Dermis microvascular lymphatic vessel endothelial cell (primary cell): ENCODE measurements around the gene ISLR. TPM values are rescaled to one million over a fixed set of nuclear protein-coding genes. Genes with fewer than 3 reads are reported as not detected.
A peak's percentile ranks its signal among the peaks of the same experiment; 100 is the strongest.

Source experiments
- DNase-seq, 2 donors: peaks; one replicate each; pipeline versions ENCODE4 v3.0.0 to v3.0.0-alpha.2; 2010; ENCODE audit warnings: low read depth in 2 of 2
- total RNA-seq: library from RNA; depleted of rRNA; stranded (reverse); fragments of >200 nt; gene quantifications from 2 replicates; pipeline ENCODE4 v1.2.1, GENCODE V29; 2014

ISLR gene, protein sequence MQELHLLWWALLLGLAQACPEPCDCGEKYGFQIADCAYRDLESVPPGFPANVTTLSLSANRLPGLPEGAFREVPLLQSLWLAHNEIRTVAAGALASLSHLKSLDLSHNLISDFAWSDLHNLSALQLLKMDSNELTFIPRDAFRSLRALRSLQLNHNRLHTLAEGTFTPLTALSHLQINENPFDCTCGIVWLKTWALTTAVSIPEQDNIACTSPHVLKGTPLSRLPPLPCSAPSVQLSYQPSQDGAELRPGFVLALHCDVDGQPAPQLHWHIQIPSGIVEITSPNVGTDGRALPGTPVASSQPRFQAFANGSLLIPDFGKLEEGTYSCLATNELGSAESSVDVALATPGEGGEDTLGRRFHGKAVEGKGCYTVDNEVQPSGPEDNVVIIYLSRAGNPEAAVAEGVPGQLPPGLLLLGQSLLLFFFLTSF
- 0.13 TPM in 1 of 2 replicates, not detected in the other for total RNA-seq

DNA sequence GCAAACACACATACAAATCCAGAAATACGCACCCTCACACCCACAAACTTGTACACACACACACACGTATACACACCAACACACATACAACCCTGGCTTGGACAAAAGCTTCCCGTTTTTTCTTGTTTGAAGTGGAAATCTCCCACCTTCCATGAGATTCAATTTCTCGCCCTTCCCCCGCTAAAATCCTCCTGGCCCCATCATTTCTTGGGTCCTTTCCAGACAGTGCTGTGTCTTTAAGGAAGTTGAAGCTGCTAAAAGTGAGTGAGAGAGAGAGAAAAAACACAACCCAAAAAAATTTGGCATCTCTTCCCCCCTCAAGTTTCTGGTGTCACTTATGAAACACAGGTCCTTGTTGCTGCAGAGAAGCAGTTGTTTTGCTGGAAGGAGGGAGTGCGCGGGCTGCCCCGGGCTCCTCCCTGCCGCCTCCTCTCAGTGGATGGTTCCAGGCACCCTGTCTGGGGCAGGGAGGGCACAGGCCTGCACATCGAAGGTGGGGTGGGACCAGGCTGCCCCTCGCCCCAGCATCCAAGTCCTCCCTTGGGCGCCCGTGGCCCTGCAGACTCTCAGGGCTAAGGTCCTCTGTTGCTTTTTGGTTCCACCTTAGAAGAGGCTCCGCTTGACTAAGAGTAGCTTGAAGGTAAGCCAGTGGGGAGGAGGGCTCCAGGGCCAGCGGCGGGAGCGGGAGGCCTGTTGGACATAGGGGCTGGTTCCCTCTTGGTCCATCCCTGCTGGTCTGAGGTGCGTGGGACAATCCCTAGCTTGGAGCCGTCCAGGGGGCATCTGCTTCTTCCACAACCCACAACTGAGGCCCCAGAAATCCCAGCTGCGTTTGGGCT is at the start of gene ISLR:
TSS of gene ISLR (plus strand) at position 331 of the 839 bp plus-strand sequence. CDS start 1,149 bp downstream, outside the sequence.
- DNase-seq = no peak

DNA sequence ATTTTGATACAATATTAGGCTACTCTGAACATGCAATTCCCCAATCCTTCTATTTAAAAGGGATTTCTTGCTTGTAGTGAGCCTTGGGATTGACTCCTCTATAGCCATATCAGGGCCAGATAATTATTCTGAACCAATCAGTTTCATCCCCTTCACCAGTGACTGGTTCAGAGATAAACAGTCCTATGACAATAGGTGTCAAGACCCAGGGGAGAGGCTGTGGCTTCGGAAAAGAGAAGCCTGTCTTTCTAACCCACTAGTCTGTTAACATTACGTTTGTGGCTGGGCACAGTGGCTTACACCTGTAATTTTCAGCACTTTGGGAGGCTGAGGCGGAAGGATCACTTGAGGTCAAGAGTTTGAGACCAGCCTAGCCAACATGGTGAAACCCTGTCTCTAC is 49.3 kb upstream of the ISLR start:
- DNase-seq = no peak

DNA sequence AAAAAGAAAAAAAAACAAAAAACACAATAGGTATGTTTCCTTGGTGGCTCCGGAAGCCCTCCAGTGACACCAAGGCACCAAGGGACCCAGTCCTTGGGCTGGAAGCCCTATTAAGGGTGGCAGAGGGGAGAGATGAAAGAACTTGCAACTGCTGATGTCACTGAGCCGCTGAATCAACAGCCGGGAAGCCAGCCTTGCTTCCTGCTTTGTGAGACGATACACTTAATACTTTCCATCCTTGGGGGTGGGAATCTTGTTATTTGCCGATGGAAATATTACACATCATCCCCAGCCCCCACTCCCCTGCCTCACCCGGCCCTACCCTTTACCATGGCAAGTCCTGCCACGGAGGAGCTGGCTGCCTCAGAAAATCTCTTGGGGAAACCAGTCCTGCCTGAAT is 48.8 kb upstream of the ISLR start:
- DNase-seq = no peak

DNA sequence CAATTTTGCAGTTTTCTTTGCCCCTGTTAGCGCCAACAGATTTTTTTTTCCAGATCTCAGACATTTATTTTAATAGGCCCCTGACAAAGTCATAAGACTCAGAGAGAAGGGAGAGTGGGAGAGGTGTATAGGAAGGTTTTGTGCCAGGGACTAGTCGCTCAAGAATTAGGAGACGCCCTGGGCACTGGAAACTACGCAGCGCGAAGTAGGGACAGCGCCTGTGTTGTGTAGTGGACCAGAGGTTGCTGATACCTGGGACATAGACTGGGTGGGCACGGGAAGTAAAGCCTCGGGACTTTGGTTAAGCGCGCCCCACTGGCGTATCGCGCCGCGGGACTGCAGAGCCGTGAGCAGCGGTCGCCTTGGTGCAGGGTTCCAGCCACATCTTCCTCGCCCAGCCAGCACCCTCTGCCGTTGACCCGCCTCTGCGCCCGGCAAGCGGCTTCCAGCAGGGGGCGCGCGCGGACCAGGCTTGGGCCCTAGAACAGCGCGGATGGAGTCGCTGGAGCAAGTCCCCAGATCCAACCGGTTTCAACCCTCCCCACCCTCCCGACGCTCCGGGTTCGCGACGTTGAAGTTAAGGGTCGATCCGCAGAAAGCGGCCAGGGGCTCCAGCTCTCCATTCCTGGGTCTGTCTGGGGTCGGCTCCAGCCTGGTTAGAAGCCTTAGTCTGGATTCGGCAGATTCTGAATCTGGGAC is 46.1 kb upstream of the ISLR start:
- DNase-seq = peak; percentile 58 to 84

DNA sequence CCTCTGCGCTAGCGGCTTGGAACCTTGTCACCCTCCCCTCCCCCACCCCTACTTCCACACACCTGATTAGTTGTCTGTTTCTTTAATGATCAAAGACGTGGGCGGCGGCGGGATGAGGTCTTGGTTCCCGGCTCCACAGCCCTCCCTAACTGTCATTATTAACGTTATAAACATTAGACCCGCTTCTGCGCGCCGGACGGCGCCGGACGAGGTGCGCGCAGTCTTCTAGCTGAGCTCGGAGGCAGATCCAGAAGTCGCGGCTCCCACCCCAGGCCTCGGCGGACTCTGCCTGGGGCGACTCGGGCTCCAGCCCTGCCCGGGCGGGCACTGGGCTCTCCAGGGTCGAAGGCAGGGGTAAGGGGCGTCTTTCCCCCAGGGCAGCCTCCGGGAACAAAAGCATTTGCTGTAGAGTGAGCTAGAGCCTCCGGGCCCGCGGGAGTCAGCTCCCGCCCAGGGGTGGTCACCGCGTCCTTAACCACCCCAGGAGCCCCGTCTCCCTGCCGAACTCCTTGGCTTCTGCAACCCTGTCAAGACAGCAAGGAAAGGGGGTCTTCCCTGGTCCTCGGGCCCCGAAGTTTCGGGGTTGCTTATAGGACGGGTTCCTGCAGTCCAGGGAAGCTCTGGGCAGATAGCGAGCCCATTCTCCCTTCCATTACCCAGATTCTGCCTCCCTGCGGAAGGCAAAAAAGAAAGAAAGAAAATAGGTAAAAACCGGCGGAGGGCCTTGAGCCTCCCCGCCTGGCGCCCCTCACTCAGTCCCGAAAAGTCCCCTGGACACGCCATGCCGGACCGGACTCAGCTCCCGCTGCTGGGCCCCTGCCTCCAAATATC is 45.3 kb upstream of the ISLR start:
- peak in 1 of 2 donors; percentile 23 for DNase-seq

DNA sequence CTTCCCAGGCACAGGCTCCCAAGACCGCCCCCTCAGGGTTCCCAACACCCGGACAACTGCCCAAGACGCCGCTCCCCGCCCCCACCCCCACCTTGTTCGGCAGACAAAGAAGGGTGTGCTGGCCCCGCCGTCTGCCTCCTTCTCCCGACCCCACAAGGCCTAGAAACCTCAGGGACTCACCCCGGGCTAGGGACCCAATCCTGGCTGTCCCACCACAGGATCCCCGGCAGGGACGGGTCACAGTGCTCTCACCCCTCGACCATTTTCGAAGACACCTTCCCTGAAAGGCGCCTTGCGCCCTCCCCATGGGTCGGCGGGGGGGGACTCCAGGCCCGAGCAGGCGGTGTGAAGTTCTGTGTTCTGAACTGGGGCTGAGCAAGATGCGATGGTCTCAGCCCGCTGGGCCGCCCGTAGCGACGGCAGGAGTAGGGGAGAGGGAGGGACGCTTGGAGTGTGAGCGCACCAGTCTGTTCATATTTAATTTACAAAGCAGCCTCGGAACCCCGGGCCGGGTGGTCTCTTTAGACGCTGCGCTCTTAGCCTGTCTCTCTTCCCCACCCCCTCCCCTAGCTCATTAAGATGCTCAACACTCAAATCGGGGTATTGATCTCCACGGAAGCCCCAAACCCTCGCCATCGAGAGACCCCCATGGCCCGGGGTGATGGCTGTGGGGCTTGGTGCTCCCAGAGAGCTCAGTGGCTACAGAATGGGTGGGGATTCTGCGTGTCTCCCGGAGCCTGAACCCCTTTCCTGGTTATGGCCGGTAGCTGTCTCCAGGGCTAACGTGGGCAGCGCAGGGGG is 44.5 kb upstream of the ISLR start:
- no peak for DNase-seq

DNA sequence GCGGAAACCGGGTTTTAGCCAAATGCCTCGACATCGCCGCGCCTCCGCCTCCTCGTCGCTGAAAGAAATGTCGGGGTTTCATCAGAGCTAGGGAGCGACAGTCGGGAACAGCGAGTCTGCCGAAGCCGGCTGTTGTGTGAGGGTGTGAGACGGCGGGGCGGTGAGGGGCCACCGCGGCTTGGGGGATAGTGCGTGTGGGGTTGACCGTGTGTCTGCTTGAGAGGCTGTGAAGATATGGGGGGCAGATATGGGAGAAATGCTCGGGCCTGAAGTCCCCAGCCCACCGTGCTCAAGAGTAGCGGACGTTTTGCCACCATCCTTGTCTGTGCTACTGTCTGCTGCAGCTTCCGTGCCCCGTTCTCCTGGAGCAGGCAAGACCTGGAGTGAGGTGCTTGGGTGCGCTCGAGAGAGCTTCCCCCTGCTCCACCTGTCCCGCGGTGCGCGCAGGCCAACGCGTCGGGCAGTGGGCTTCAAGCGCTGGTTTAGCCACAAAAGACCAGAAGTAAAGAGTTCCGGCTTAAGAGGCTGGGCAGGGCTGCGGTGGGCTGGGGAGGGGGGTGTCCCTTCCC is 43.8 kb upstream of the ISLR start:
- DNase-seq = no peak

DNA sequence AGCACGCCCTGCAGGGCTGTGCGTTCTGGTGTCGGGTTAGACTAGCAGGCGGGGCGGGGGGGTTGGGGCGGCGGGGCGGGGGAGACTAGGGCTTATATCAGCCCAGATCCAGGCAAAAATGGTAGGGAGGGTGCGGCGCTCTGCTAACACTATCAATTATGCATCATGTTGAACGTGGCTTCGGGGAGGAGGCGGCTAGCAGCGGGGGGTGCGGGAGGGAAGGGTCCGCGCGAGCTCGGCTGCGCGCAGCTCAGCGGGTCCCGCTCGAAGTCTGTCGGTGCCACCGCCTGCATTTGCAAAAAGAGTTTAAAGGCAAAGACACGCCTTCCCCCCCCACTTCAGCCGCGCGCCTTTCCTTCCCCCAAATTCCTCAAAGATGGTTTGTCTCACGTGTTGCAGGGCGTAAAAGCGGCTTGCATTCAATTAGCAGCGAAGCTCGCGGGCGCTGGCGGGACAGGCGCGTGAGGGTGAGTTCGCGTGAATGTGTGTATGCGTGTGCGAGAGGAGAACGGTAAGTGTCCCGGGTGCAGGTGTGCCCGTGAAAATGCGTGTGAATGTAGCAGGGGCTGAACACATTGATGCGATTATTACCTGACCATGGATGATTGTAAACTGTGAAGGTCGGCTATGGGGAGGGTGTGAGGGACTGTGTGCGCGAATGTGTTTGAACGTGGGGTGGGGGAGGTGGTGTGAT is 43.2 kb upstream of the ISLR start, which contains the start of gene ISLR2:
TSS of gene ISLR2 (plus strand) at position 432 of the 694 bp plus-strand sequence. CDS start 2,169 bp downstream, outside the sequence.
- peak in 1 of 2 donors; percentile 21 for DNase-seq

DNA sequence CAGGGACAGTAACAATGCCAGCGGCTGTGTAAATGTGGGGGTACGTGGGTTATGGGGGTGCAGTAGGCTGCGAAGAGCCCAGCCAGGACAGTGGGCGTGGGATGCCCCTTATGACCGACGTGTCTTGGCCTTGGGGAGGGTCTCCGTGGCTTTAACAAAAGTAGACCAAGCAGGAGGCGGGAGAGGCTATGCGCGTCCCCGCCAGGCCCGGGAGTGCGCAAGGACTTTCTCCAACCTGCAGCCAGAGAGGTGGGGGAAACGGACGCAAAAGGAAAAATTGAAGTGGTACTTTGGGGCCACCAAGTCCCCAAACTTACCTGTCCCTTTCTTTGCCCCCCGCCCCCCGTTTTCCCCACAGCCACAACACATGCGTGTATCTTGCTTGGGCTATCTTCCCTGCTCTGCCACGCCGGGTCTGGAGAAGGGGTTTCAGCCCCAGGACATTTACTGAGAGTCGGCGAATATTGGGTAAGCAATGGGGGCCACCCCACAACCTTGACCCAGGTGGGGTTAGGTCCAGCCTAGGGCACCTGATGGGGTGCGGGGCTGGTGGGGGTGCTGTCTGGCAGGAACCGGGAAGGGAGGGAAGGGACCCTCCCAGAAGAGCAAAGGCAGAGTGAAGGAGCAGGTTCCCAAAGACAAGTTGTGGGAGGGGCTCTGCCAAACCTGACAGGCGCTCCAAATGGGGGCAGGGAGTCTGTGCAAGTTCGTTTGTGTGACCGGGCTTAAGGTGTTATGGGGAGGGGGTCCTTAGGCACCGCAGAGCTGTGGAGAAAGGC is 42.5 kb upstream of the ISLR start:
- no peak for DNase-seq

DNA sequence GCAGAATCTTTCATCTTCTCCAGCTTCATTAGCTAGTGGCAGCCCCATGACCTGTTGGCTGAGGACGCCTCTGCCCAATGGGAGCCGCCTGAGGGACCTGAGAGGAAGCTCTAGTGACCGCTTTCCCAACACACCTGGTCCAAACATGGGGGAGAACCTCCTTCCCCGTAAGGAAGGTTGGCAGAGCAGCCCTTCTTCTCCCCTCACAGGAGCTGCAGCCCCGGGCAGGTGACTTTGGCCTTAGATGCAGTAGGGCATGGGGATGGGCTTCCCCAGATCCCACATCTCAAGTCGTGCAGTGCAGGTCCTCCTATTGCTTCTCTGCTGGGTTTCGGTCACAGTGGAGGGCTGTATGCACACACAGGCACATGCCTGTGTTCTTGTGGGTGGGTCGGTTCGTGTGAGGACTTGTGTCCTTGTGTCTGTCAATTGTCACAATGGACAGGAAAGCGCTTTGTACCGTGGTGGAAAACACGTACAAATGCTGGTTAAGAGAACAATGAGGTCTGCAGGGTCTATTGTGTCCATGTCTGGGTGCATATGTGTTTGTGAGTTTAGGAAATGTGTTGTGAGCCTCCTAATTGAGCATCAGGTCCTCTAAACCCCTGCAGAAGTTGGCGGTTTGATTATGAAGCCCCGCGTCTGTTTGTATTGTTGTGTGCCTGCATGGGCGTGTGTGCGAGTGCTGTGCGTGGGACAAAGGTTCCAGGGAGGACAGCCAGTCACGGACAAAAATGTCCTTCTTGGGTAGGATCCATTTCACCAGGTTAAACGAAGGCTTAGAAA is 41.7 kb upstream of the ISLR start:
- no peak for DNase-seq

DNA sequence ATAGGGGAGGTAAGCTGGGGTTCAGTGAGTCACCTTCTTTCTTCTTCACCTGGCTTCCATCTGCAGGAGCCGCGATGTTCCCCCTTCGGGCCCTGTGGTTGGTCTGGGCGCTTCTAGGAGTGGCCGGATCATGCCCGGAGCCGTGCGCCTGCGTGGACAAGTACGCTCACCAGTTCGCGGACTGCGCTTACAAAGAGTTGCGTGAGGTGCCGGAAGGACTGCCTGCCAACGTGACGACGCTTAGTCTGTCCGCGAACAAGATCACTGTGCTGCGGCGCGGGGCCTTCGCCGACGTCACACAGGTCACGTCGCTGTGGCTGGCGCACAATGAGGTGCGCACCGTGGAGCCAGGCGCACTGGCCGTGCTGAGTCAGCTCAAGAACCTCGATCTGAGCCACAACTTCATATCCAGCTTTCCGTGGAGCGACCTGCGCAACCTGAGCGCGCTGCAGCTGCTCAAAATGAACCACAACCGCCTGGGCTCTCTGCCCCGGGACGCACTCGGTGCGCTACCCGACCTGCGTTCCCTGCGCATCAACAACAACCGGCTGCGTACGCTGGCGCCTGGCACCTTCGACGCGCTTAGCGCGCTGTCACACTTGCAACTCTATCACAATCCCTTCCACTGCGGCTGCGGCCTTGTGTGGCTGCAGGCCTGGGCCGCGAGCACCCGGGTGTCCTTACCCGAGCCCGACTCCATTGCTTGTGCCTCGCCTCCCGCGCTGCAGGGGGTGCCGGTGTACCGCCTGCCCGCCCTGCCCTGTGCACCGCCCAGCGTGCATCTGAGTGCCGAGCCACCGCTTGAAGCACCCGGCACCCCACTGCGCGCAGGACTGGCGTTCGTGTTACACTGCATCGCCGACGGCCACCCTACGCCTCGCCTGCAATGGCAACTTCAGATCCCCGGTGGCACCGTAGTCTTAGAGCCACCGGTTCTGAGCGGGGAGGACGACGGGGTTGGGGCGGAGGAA is 40.5 kb upstream of the ISLR start:
- no peak for DNase-seq

DNA sequence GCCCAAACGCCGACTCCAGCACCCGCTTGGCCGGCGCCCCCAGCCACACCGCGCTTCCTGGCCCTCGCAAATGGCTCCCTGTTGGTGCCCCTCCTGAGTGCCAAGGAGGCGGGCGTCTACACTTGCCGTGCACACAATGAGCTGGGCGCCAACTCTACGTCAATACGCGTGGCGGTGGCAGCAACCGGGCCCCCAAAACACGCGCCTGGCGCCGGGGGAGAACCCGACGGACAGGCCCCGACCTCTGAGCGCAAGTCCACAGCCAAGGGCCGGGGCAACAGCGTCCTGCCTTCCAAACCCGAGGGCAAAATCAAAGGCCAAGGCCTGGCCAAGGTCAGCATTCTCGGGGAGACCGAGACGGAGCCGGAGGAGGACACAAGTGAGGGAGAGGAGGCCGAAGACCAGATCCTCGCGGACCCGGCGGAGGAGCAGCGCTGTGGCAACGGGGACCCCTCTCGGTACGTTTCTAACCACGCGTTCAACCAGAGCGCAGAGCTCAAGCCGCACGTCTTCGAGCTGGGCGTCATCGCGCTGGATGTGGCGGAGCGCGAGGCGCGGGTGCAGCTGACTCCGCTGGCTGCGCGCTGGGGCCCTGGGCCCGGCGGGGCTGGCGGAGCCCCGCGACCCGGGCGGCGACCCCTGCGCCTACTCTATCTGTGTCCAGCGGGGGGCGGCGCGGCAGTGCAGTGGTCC is 39.7 kb upstream of the ISLR start:
- DNase-seq = no peak

DNA sequence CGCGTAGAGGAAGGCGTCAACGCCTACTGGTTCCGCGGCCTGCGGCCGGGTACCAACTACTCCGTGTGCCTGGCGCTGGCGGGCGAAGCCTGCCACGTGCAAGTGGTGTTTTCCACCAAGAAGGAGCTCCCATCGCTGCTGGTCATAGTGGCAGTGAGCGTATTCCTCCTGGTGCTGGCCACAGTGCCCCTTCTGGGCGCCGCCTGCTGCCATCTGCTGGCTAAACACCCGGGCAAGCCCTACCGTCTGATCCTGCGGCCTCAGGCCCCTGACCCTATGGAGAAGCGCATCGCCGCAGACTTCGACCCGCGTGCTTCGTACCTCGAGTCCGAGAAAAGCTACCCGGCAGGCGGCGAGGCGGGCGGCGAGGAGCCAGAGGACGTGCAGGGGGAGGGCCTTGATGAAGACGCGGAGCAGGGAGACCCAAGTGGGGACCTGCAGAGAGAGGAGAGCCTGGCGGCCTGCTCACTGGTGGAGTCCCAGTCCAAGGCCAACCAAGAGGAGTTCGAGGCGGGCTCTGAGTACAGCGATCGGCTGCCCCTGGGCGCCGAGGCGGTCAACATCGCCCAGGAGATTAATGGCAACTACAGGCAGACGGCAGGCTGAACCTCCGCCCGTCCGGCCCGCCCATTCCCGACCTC is 39.0 kb upstream of the ISLR start:
- DNase-seq = peak in 1 of 2 donors; percentile 15

DNA sequence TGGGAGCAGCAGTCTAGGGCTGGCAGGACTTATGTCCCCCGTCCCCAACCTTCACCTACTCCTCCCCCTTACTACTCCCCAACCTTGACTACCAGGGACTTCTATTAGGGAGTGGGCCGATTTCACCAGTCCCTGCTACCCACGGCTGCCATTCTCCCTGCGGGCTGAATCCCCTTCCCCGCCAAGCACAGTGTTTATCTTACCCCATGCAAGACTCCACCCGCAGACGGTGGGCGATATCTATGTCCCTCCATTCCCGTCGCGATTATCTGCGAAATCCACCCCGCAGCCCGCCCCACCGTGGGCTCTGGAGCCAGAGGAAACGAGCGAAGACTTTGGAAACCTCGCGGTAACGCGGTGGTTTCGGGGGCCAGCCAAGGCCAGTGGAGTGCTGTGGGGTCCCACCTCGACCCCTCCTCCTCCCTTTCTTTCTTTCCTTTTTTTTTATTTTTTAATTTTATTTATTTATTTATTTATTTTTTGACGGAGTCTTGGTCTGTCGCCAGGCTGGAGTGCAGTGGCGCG is 38.4 kb upstream of the ISLR start:
- no peak for DNase-seq

DNA sequence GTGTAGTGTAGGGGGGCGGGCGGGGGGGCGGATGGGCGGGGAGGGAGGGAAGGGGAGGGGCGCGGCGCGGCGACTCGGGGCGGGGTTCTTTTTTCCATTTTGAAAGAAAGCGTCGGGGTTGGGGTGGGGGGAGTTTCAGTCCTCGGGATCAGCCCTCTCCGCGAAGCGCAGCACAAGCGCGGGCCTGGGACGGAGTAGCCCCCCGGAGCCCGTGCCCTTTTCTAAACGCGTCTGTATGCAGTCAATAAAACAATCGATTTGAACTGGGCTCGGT is 37.0 kb upstream of the ISLR start:
- no peak for DNase-seq
